HG03196 (cell line): ENCODE results near the gene CCDC90B.
"Not testable (repeated sequence)": the region's sequence is repeated elsewhere in the genome, so short reads cannot be mapped to it uniquely, and the experiment has no call there.

Experiments used
- ATAC-seq: cut with Tn5 transposase; IDR thresholded peaks from one replicate; pipeline ENCODE4 v1.9.1; 2021; ENCODE audit not compliant: unreplicated experiment

The CCDC90B gene

GRCh38 chr11:83292709-83293456, 6.7 kb upstream of the CCDC90B start:
- ATAC-seq = peak; percentile 52

- no peak for ATAC-seq
Observed at GRCh38 chr11:83287631-83288030, 1.5 kb upstream of the CCDC90B start.

- peak; percentile 47 for ATAC-seq
Observed at GRCh38 chr11:83285151-83285770, 906 bp downstream of the CCDC90B start.

GRCh38 chr11:83284501-83285150, 1.5 kb downstream of the CCDC90B start:
- no peak for ATAC-seq

GRCh38 chr11:83282084-83282716, 4.0 kb downstream of the CCDC90B start:
- ATAC-seq = no peak

- ATAC-seq = no peak
Observed at GRCh38 chr11:83280256-83280655, 5.9 kb downstream of the CCDC90B start.

GRCh38 chr11:83278351-83278750, 7.8 kb downstream of the CCDC90B start:
- ATAC-seq = no peak

- ATAC-seq = no peak
Observed at GRCh38 chr11:83275888-83276641, 10.1 kb downstream of the CCDC90B start.

GRCh38 chr11:83272627-83273026, 13.5 kb downstream of the CCDC90B start:
- no peak for ATAC-seq

GRCh38 chr11:83271734-83272133, 14.4 kb downstream of the CCDC90B start:
- ATAC-seq = not testable (repeated sequence)

- not testable (repeated sequence) for ATAC-seq
Observed at GRCh38 chr11:83269080-83269479, 17.1 kb downstream of the CCDC90B start.

GRCh38 chr11:83265331-83265730, 20.8 kb downstream of the CCDC90B start:
- no peak for ATAC-seq

- ATAC-seq = no peak
Observed at GRCh38 chr11:83259559-83259958, 26.6 kb downstream of the CCDC90B start.

- ATAC-seq = no peak
Observed at GRCh38 chr11:83257761-83258168, 28.4 kb downstream of the CCDC90B start.

GRCh38 chr11:83256602-83257340, 29.4 kb downstream of the CCDC90B start:
- no peak for ATAC-seq

GRCh38 chr11:83255366-83255765, 30.8 kb downstream of the CCDC90B start:
- ATAC-seq = no peak

- ATAC-seq = no peak
Observed at GRCh38 chr11:83252941-83253340, 33.2 kb downstream of the CCDC90B start.

GRCh38 chr11:83252266-83252665, 33.9 kb downstream of the CCDC90B start:
- no peak for ATAC-seq

- peak; percentile 59 for ATAC-seq
Observed at GRCh38 chr11:83249972-83250593, 36.1 kb downstream of the CCDC90B start.

GRCh38 chr11:83249445-83249844, 36.7 kb downstream of the CCDC90B start:
- ATAC-seq = no peak
